8988T (cell line): Measurements from ENCODE around the gene UST.
"Not testable (repeated sequence)": the region's sequence is repeated elsewhere in the genome, so short reads cannot be mapped to it uniquely, and the experiment has no call there.

Source experiments
- DNase-seq: peaks from one replicate; pipeline ENCODE4 v3.0.0; 2011

Gene UST

GRCh38 chr6:148842296-148843019, 95.6 kb downstream of the UST start:
- DNase-seq = no peak

- no peak for DNase-seq
These were observed 98.6 kb downstream of the UST start for GRCh38 chr6:148845464-148845863.

- DNase-seq = no peak
These were observed 100.2 kb downstream of the UST start for GRCh38 chr6:148846778-148847761.

- DNase-seq = no peak
These were observed 102.1 kb downstream of the UST start for GRCh38 chr6:148848915-148849314.

- not testable (repeated sequence) for DNase-seq
These were observed 102.6 kb downstream of the UST start for GRCh38 chr6:148849449-148849848.

- DNase-seq = no peak
These were observed 104.1 kb downstream of the UST start for GRCh38 chr6:148850964-148851363.

GRCh38 chr6:148851683-148852556, 105.1 kb downstream of the UST start:
- no peak for DNase-seq

- no peak for DNase-seq
These were observed 105.9 kb downstream of the UST start for GRCh38 chr6:148852688-148853087.

GRCh38 chr6:148853113-148853512, 106.3 kb downstream of the UST start:
- DNase-seq = not testable (repeated sequence)

GRCh38 chr6:148854096-148854495, 107.3 kb downstream of the UST start:
- DNase-seq = no peak

- DNase-seq = no peak
These were observed 108.2 kb downstream of the UST start for GRCh38 chr6:148854992-148855391.

GRCh38 chr6:148855744-148856143, 108.9 kb downstream of the UST start:
- DNase-seq = no peak

GRCh38 chr6:148857798-148858390, 111.1 kb downstream of the UST start:
- no peak for DNase-seq

- DNase-seq = not testable (repeated sequence)
These were observed 117.3 kb downstream of the UST start for GRCh38 chr6:148864132-148864531.

- DNase-seq = no peak
These were observed 118.1 kb downstream of the UST start for GRCh38 chr6:148864941-148865340.

GRCh38 chr6:148866657-148867268, 119.9 kb downstream of the UST start:
- no peak for DNase-seq

- no peak for DNase-seq
These were observed 121.0 kb downstream of the UST start for GRCh38 chr6:148867862-148868261.

GRCh38 chr6:148868314-148868713, 121.5 kb downstream of the UST start:
- no peak for DNase-seq

GRCh38 chr6:148868901-148869300, 122.1 kb downstream of the UST start:
- DNase-seq = no peak

- DNase-seq = peak; percentile 58
These were observed 122.8 kb downstream of the UST start for GRCh38 chr6:148869585-148869984.

GRCh38 chr6:148873154-148873553, 126.3 kb downstream of the UST start:
- DNase-seq = no peak

- DNase-seq = no peak
These were observed 127.0 kb downstream of the UST start for GRCh38 chr6:148873868-148874267.
